Panc1 (cell line): ENCODE measurements around the gene ATP5IF1. TPM values are rescaled to one million over a fixed set of nuclear protein-coding genes. Genes with fewer than 3 reads are reported as not detected.

Experiments
- ATAC-seq: fragments of 200-7000 bp; cut with Tn5 transposase; 2 replicates; pipeline ENCODE4 v1.9.1; 2020; ENCODE audit warnings: mild to moderate bottlenecking, moderate library complexity
- BruUV-seq: library from RNA; stranded (reverse); fragments of 400-500 nt; replicated peaks from 2 replicates; lab custom pipeline; 2021; lab: Mats Ljungman, UMichigan
- CTCF ChIA-PET: fragments of 300-600 bp; sonication (Branson Sonifier 250); formaldehyde crosslinking; loops from one replicate; lab custom pipeline; 2022; ENCODE audit warnings: antibody characterized with exemption; lab: Charles Lee
- POLR2A ChIA-PET: fragments of 300-600 bp; sonication (Branson Sonifier 250); formaldehyde crosslinking; loops from one replicate; lab custom pipeline; 2022; ENCODE audit warnings: antibody characterized with exemption; lab: Charles Lee
- DNase-seq: peaks from one replicate; pipeline ENCODE4 v3.0.0-alpha.2; 2010; ENCODE audit warnings: low read depth, low spot score
- H3K27ac ChIP-seq: 2 replicates; pipeline ENCODE4 v1.5.1; 2011; ENCODE audit warnings: mild to moderate bottlenecking, low read length, inconsistent platforms
- H3K27me3 ChIP-seq: fragments of 200-500 bp; sonication (Bioruptor generic); 2 replicates; pipeline ENCODE4 v1.6.0; 2014; ENCODE audit warnings: low read length, inconsistent platforms; ENCODE audit not compliant: control insufficient read depth, insufficient read depth
- H3K36me3 ChIP-seq: fragments of 200-500 bp; sonication (Bioruptor generic); 2 replicates; pipeline ENCODE4 v1.5.1; 2014; ENCODE audit warnings: inconsistent platforms, mild to moderate bottlenecking, low read length, moderate library complexity; ENCODE audit not compliant: control insufficient read depth, insufficient read depth
- H3K4me1 ChIP-seq: 2 replicates; pipeline ENCODE4 v1.5.1; 2011; ENCODE audit warnings: inconsistent platforms, mild to moderate bottlenecking, low read length, moderate library complexity; ENCODE audit not compliant: control insufficient read depth, insufficient read depth
- H3K4me3 ChIP-seq, 2 experiments: 2 replicates each; pipeline ENCODE4 v1.5.1; 2011 to 2012; ENCODE audit warnings: low read depth in 2 of 2, low read length in 2 of 2, mild to moderate bottlenecking in 2 of 2, inconsistent platforms in 1 of 2, moderate library complexity in 1 of 2
- H3K9me3 ChIP-seq: fragments of 200-500 bp; sonication (Bioruptor generic); 2 replicates; pipeline ENCODE4 v1.5.1; 2014; ENCODE audit warnings: low read depth, mild to moderate bottlenecking, inconsistent platforms, low read length, moderate library complexity; ENCODE audit not compliant: control insufficient read depth, insufficient read depth
- CTCF ChIP-seq: fragments of 450-650 bp; IDR thresholded peaks from 2 replicates; pipeline ENCODE4 v1.5.1; 2017; ENCODE audit warnings: mild to moderate bottlenecking
- POLR2AphosphoS5 ChIP-seq: IDR thresholded peaks from 2 replicates; pipeline ENCODE4 v1.6.1; 2012; ENCODE audit warnings: mild to moderate bottlenecking, low read depth, low read length, moderate library complexity
- REST ChIP-seq, 2 experiments: IDR thresholded peaks; 2 replicates each; pipeline ENCODE4 v1.6.1; 2011 to 2012; ENCODE audit warnings: low read depth in 2 of 2, control low read depth in 1 of 2, low read length in 1 of 2, mild to moderate bottlenecking in 1 of 2, moderate library complexity in 1 of 2; ENCODE audit not compliant: insufficient read depth in 1 of 2
- SIN3A ChIP-seq: IDR thresholded peaks from 2 replicates; pipeline ENCODE4 v1.6.1; 2012; ENCODE audit warnings: low read depth, mild to moderate bottlenecking, low read length, moderate library complexity, borderline replicate concordance; ENCODE audit not compliant: insufficient read depth
- TCF7L2 ChIP-seq: IDR thresholded peaks from 2 replicates; pipeline ENCODE4 v1.6.1; 2011; ENCODE audit warnings: mild to moderate bottlenecking, low read depth, low read length, inconsistent platforms
- in situ Hi-C: cut with HindIII; loops from 2 replicates; pipeline ENCODE4 v1.10.0; 2016; ENCODE audit warnings: low sequenced_read_pairs, low pct_unique_long_range_greater_than_20kb
- intact Hi-C: fragments of 100-400 bp; cut with micrococcal nuclease; formaldehyde crosslinking; loops from one replicate; pipeline ENCODE4 v1.10.0; 2022; ENCODE audit not compliant: unreplicated experiment
- total RNA-seq: library from RNA; stranded (reverse); gene quantifications from one replicate; pipeline ENCODE4 v1.2.1, GENCODE V29; 2021; ENCODE audit not compliant: unreplicated experiment

Gene ATP5IF1
- total RNA-seq, 1 experiment from 2014 or later: 94.5 TPM

DNA sequence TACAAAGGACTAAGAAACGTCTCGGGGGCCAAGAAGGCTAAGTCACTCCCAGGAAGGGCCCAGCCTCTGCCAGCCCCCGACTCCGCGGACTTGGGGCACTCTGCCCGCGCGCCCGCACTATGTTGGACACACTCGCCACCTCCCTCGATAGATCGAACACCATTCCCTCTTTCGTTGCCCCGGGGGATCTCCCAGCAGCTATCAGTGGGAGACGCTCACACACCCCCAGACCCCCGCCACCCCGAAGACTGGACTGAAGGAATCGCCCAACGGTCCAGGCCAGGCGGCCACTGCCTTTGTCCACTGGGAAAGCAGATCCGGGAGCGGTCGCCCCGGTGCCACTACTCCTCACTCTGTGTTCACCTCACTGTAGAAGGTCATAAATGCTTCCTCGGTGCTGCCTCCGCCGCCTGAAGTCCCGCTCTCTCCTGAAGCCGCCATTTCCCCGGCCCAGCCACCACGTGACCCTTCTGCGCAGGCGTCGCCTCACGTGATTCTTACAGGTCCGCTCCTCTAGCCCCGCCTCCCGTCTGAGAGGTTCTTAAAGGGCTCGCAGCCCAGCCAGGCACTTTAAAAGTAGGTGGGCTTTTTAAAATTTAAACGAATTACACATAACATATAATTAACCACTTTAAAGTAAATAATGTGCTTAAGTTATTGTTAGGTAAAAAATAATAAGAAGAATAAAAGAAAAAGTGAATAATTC lies 3.2 kb upstream of the ATP5IF1 start, which contains the start of gene DNAJC8:
TSS of gene DNAJC8 (minus strand) at position 472 of the 706 bp plus-strand sequence. CDS start at position 441, 31 bp downstream.
- peaks cover 8% of the 10 kb centered on the region for H3K4me1 ChIP-seq
- peak; percentile 85 for ATAC-seq
- TSS peak; percentile 89 for BruUV-seq
- peaks cover 11% of the 10 kb centered on the region for H3K36me3 ChIP-seq
- TF ChIP-seq REST (IDR thresholded peaks at IDR 0.05; ENCODE audit: insufficient read depth in 1 of 2, low read depth in 2 of 2, low read length in 1 of 2) (no peak), POLR2AphosphoS5 (peak; percentile 93)
- intact Hi-C loops (no loop called here), in situ Hi-C loops (no loop called here)
- DNase-seq: no peak
- H3K9me3 ChIP-seq: no peaks in the 10 kb centered on the region
- CTCF ChIA-PET: no interaction called here
- peak within 1 kb of the TSS; percentile 91 for H3K27ac ChIP-seq
- peak within 1 kb of the TSS; percentile 93 to 95 for H3K4me3 ChIP-seq
- POLR2A ChIA-PET: interaction anchor here (1.0 kb wide), 1 partner anchor 14 kb away, joined by 5 read pairs; no protein-coding TSS in a partner anchor
- no peaks in the 10 kb centered on the region for H3K27me3 ChIP-seq

DNA sequence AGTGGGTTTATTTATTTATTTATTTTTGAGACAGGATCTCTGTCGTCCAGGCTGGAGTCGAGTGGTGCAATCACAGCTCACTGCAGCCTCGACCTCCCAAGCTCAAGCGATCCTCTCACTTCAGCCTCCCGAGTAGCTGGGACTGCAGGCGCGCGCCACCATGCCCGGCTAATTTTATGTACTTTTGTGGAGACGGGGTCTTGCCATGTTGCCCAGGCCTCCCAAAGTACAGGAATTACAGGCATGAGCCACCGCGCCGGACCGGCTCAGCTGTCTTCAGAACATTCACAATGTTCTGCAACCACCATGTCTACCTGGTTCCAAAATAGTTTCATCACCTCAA lies 2.7 kb upstream of the ATP5IF1 start:
- H3K36me3 ChIP-seq: peaks cover 11% of the 10 kb centered on the region
- POLR2A ChIA-PET: interaction anchor here (1.0 kb wide), 1 partner anchor 13 kb away, joined by 5 read pairs; no protein-coding TSS in a partner anchor
- intact Hi-C loops (no loop called here), in situ Hi-C loops (no loop called here)
- H3K4me1 ChIP-seq: peaks cover 8% of the 10 kb centered on the region
- H3K4me3 ChIP-seq: peak overlapping the region; percentile 93 to 95
- DNase-seq: no peak
- peak overlapping the region; percentile 91 for H3K27ac ChIP-seq
- no peak; the same call in 1 of the 2 replicates for ATAC-seq
- BruUV-seq: no TSS peak
- no peaks in the 10 kb centered on the region for H3K27me3 ChIP-seq
- no peaks in the 10 kb centered on the region for H3K9me3 ChIP-seq
- CTCF ChIA-PET: no interaction called here
- TF ChIP-seq CTCF (no peak), REST (IDR thresholded peaks at IDR 0.05; ENCODE audit: insufficient read depth in 1 of 2, low read depth in 2 of 2, low read length in 1 of 2) (no peak), TCF7L2 (no peak), SIN3A (no peak), POLR2AphosphoS5 (no peak)
